ENCODE results near the gene GPR139.

GPR139 gene

GRCh38 chr16:20029611-20030010 is 44.1 kb downstream of the GPR139 start:
- Mint-ChIP-seq H3K36me3 (no peaks in the 10 kb centered on the region), H3K4me1 (no peaks in the 10 kb centered on the region), H3K27ac (no peak overlapping the region), H3K27me3 (no peaks in the 10 kb centered on the region), H3K4me3 (no peak overlapping the region), H3K9me3 (peaks cover 7% of the 10 kb centered on the region)
- DNase-seq: no peak
- CTCF ChIA-PET: no interaction called here

GRCh38 chr16:20026361-20027072 is 47.2 kb downstream of the GPR139 start:
- DNase-seq: no peak
- H3K27me3 Mint-ChIP-seq: no peaks in the 10 kb centered on the region
- CTCF ChIA-PET: interaction anchor here (0.5 to 0.7 kb wide), 2 partner anchors 99 to 121 kb away, joined by 3 read pairs; no protein-coding TSS in a partner anchor
- H3K4me3 Mint-ChIP-seq: no peak overlapping the region
- H3K9me3 Mint-ChIP-seq: peaks cover 2% of the 10 kb centered on the region
- H3K4me1 Mint-ChIP-seq: no peaks in the 10 kb centered on the region
- H3K36me3 Mint-ChIP-seq: no peaks in the 10 kb centered on the region
- no peak overlapping the region for H3K27ac Mint-ChIP-seq

GRCh38 chr16:20023190-20023589 is 50.5 kb downstream of the GPR139 start:
- Mint-ChIP-seq H3K4me3 (no peak overlapping the region), H3K36me3 (no peaks in the 10 kb centered on the region), H3K27ac (no peak overlapping the region), H3K4me1 (no peaks in the 10 kb centered on the region), H3K9me3 (no peaks in the 10 kb centered on the region), H3K27me3 (no peaks in the 10 kb centered on the region)
- CTCF ChIA-PET: no interaction called here
- no peak for DNase-seq

- Mint-ChIP-seq H3K27me3 (no peaks in the 10 kb centered on the region), H3K4me1 (no peaks in the 10 kb centered on the region), H3K36me3 (no peaks in the 10 kb centered on the region), H3K27ac (no peak overlapping the region), H3K9me3 (peaks cover 2% of the 10 kb centered on the region), H3K4me3 (no peak overlapping the region)
- CTCF ChIA-PET: no interaction called here
- DNase-seq: no peak
These were observed 52.7 kb downstream of the GPR139 start for GRCh38 chr16:20020976-20021375.

GRCh38 chr16:20020083-20020482 is 53.6 kb downstream of the GPR139 start:
- Mint-ChIP-seq H3K27me3 (no peaks in the 10 kb centered on the region), H3K36me3 (no peaks in the 10 kb centered on the region), H3K9me3 (peaks cover 2% of the 10 kb centered on the region), H3K4me1 (no peaks in the 10 kb centered on the region), H3K4me3 (no peak overlapping the region), H3K27ac (no peak overlapping the region)
- CTCF ChIA-PET: no interaction called here
- no peak for DNase-seq

- H3K4me1 Mint-ChIP-seq: no peaks in the 10 kb centered on the region
- H3K36me3 Mint-ChIP-seq: no peaks in the 10 kb centered on the region
- no peak overlapping the region for H3K27ac Mint-ChIP-seq
- DNase-seq: no peak
- H3K27me3 Mint-ChIP-seq: no peaks in the 10 kb centered on the region
- H3K4me3 Mint-ChIP-seq: no peak overlapping the region
- peaks cover 2% of the 10 kb centered on the region for H3K9me3 Mint-ChIP-seq
- CTCF ChIA-PET: no interaction called here
These were observed 57.5 kb downstream of the GPR139 start for GRCh38 chr16:20016234-20016633.

- H3K9me3 Mint-ChIP-seq: peaks cover 2% of the 10 kb centered on the region
- CTCF ChIA-PET: no interaction called here
- H3K36me3 Mint-ChIP-seq: no peaks in the 10 kb centered on the region
- no peak for DNase-seq
- no peak overlapping the region for H3K4me3 Mint-ChIP-seq
- H3K27me3 Mint-ChIP-seq: no peaks in the 10 kb centered on the region
- H3K4me1 Mint-ChIP-seq: no peaks in the 10 kb centered on the region
- H3K27ac Mint-ChIP-seq: no peak overlapping the region
These were observed 68.8 kb downstream of the GPR139 start for GRCh38 chr16:20004931-20005330.

- CTCF ChIA-PET: no interaction called here
- no peak overlapping the region for H3K4me3 Mint-ChIP-seq
- no peaks in the 10 kb centered on the region for H3K27me3 Mint-ChIP-seq
- no peaks in the 10 kb centered on the region for H3K36me3 Mint-ChIP-seq
- DNase-seq: no peak
- no peaks in the 10 kb centered on the region for H3K4me1 Mint-ChIP-seq
- H3K27ac Mint-ChIP-seq: no peak overlapping the region
- H3K9me3 Mint-ChIP-seq: peaks cover 2% of the 10 kb centered on the region
These were observed 70.8 kb downstream of the GPR139 start for GRCh38 chr16:20002936-20003335.

- Mint-ChIP-seq H3K4me1 (no peaks in the 10 kb centered on the region), H3K9me3 (peaks cover 2% of the 10 kb centered on the region), H3K4me3 (no peak overlapping the region), H3K27me3 (no peaks in the 10 kb centered on the region), H3K27ac (no peak overlapping the region), H3K36me3 (no peaks in the 10 kb centered on the region)
- no peak for DNase-seq
- CTCF ChIA-PET: no interaction called here
These were observed 71.6 kb downstream of the GPR139 start for GRCh38 chr16:20001856-20002707.

- no peaks in the 10 kb centered on the region for H3K4me1 Mint-ChIP-seq
- CTCF ChIA-PET: no interaction called here
- no peak for DNase-seq
- H3K27me3 Mint-ChIP-seq: no peaks in the 10 kb centered on the region
- H3K27ac Mint-ChIP-seq: no peak overlapping the region
- H3K9me3 Mint-ChIP-seq: no peaks in the 10 kb centered on the region
- no peaks in the 10 kb centered on the region for H3K36me3 Mint-ChIP-seq
- no peak overlapping the region for H3K4me3 Mint-ChIP-seq
These were observed 76.0 kb downstream of the GPR139 start for GRCh38 chr16:19997734-19998133.

GRCh38 chr16:19997264-19997663 is 76.4 kb downstream of the GPR139 start:
- Mint-ChIP-seq H3K9me3 (no peaks in the 10 kb centered on the region), H3K4me3 (no peak overlapping the region), H3K27me3 (no peaks in the 10 kb centered on the region), H3K27ac (no peak overlapping the region), H3K36me3 (no peaks in the 10 kb centered on the region), H3K4me1 (no peaks in the 10 kb centered on the region)
- DNase-seq: no peak
- CTCF ChIA-PET: no interaction called here

- no peaks in the 10 kb centered on the region for H3K9me3 Mint-ChIP-seq
These were observed 79.1 kb downstream of the GPR139 start for GRCh38 chr16:19994466-19995170.

GRCh38 chr16:19991614-19992013 is 82.1 kb downstream of the GPR139 start:
- no peak overlapping the region for H3K4me3 Mint-ChIP-seq
- DNase-seq: no peak
- H3K27me3 Mint-ChIP-seq: no peaks in the 10 kb centered on the region
- H3K36me3 Mint-ChIP-seq: no peaks in the 10 kb centered on the region
- CTCF ChIA-PET: no interaction called here
- no peaks in the 10 kb centered on the region for H3K9me3 Mint-ChIP-seq
- H3K4me1 Mint-ChIP-seq: no peaks in the 10 kb centered on the region
- no peak overlapping the region for H3K27ac Mint-ChIP-seq

More at GRCh38 chr16:19994466-19995170, 79.1 kb downstream of the GPR139 start:
- Mint-ChIP-seq H3K36me3 (no peaks in the 10 kb centered on the region), H3K27me3 (no peaks in the 10 kb centered on the region), H3K27ac (no peak overlapping the region), H3K4me1 (no peaks in the 10 kb centered on the region), H3K4me3 (no peak overlapping the region)
- CTCF ChIA-PET: no interaction called here
- no peak for DNase-seq

- Mint-ChIP-seq H3K4me1 (no peaks in the 10 kb centered on the region), H3K4me3 (no peak overlapping the region)
These were observed 89.6 kb downstream of the GPR139 start for GRCh38 chr16:19984135-19984534.

More at GRCh38 chr16:19984135-19984534, 89.6 kb downstream of the GPR139 start:
- Mint-ChIP-seq H3K27ac (no peak overlapping the region), H3K9me3 (no peaks in the 10 kb centered on the region), H3K36me3 (no peaks in the 10 kb centered on the region), H3K27me3 (no peaks in the 10 kb centered on the region)
- no peak for DNase-seq
- CTCF ChIA-PET: interaction anchor here (0.6 kb wide), 1 partner anchor 614 kb away, joined by 3 read pairs; no protein-coding TSS in a partner anchor
